ENCODE measurements around the gene EHBP1L1. TPM values are rescaled to one million over a fixed set of nuclear protein-coding genes. Genes with fewer than 3 reads are reported as not detected.
A peak's percentile ranks its signal among the peaks of the same experiment; 100 is the strongest.

The EHBP1L1 gene
- total and polyA plus RNA-seq, 2 of the 8 experiments (the other 6 are each of a cell fraction or from before 2014, with no cell fraction given) = 4.3 to 6.6 TPM

DNA sequence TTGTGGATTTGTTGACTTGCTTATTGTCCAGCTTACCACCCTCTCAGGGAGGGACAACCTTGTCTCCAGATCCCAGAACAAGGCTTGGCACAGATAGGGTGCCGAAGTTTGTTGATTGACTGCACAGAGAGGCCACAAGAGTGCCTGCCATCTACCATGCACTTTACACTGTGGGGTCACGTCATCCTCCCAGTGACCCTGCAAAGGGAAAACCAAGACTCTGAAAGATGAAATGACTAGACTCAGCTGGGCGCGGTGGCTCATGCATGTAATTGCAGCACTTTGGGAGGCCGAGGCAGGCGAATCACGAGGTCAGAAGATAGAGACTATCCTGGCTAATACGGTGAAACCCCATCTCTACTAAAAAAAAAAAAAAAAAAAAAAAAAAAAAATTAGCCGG is 13.1 kb upstream of the EHBP1L1 start:
- Histone ChIP-seq H3K14ac (ENCODE audit: insufficient read length) (no peak overlapping the region), H3K79me2 (ENCODE audit: control insufficient read depth in 1 of 2, insufficient read depth in 2 of 2, low read length in 2 of 2) (no peaks in the 10 kb centered on the region), H2BK15ac (ENCODE audit: low read length) (no peak overlapping the region), H3K4ac (replicated peaks; ENCODE audit: insufficient read length, low read depth, low read length) (no peak overlapping the region), H3K4me1 (replicated peaks in 1 of 4; ENCODE audit: control insufficient read depth in 3 of 4, insufficient read depth in 4 of 4, low read length in 3 of 4) (peaks cover 0 to 23% (median 21%) of the 10 kb centered on the region in 4 experiments; a peak in 6 of 7 replicates), H2AFZ (ENCODE audit: low read length) (no peak overlapping the region), H3K23ac (ENCODE audit: insufficient read length) (no peak overlapping the region), H3K9ac (replicated peaks in 1 of 4; ENCODE audit: extremely low read depth in 1 of 4, low read depth in 3 of 4, low read length in 3 of 4) (no peak overlapping the region), H3K56ac (replicated peaks; ENCODE audit: insufficient read length, low read depth, low read length) (no peak overlapping the region), H2AK5ac (ENCODE audit: low read depth, low read length) (peak overlapping the region; percentile 25; the same call in 1 of the 2 replicates), H3K4me3 (ENCODE audit: extremely low read depth in 1 of 4, insufficient read depth in 2 of 4, low read depth in 3 of 4, low read length in 4 of 4) (no peak overlapping the region), H3K9me3 (ENCODE audit: insufficient read depth in 2 of 2, low read depth in 1 of 2, low read length in 1 of 2) (no peaks in the 10 kb centered on the region), H2BK5ac (ENCODE audit: low read depth, low read length) (no peak overlapping the region), H2BK120ac (replicated peaks; ENCODE audit: low read depth, low read length) (no peak overlapping the region), H4K91ac (replicated peaks; ENCODE audit: insufficient read length, low read length) (no peak overlapping the region), H2BK20ac (ENCODE audit: low read length) (no peak overlapping the region), H3K4me2 (ENCODE audit: insufficient read depth in 1 of 2, low read depth in 2 of 2, low read length in 2 of 2) (no peak overlapping the region), H4K5ac (ENCODE audit: insufficient read length, low read depth, low read length) (no peak overlapping the region), H3K23me2 (ENCODE audit: low read depth, low read length) (peaks cover 4% of the 10 kb centered on the region; the same call in 1 of the 2 replicates), H3K18ac (ENCODE audit: extremely low read depth, low read length) (no peak overlapping the region), H3K36me3 (ENCODE audit: control insufficient read depth in 2 of 4, insufficient read depth in 4 of 4, low read length in 3 of 4) (no peaks in the 10 kb centered on the region), H3K79me1 (ENCODE audit: low read depth, low read length) (no peaks in the 10 kb centered on the region; the same call in 1 of the 2 replicates), H3K27ac (ENCODE audit: low read depth, low read length) (no peak overlapping the region), H3K27me3 (replicated peaks in 1 of 4; ENCODE audit: control insufficient read depth in 3 of 4, extremely low read depth in 1 of 4, insufficient read depth in 3 of 4, low read length in 3 of 4) (peaks cover 0 to 11% (median 7%) of the 10 kb centered on the region in 4 experiments; a peak in 5 of 7 replicates), H4K20me1 (replicated peaks in 1 of 2; ENCODE audit: control insufficient read depth in 1 of 2, insufficient read depth in 2 of 2, low read length in 2 of 2) (no peaks in the 10 kb centered on the region), H4K8ac (ENCODE audit: extremely low read depth, insufficient read depth, low read length) (no peak overlapping the region), H2BK12ac (ENCODE audit: low read depth, low read length) (no peak overlapping the region)
- DNase-seq (ENCODE audit: low read depth in 1 of 2, low spot score in 2 of 2) (no peak), FAIRE-seq (no peak)
- TF ChIP-seq, protein P1, sequence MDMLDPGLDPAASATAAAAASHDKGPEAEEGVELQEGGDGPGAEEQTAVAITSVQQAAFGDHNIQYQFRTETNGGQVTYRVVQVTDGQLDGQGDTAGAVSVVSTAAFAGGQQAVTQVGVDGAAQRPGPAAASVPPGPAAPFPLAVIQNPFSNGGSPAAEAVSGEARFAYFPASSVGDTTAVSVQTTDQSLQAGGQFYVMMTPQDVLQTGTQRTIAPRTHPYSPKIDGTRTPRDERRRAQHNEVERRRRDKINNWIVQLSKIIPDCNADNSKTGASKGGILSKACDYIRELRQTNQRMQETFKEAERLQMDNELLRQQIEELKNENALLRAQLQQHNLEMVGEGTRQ (IDR thresholded peaks at IDR 0.05; ENCODE audit: low read length) = no peak
- TF ChIP-seq CBX8 (IDR thresholded peaks at IDR 0.05; ENCODE audit: borderline replicate concordance, low read depth, low read length) (no peak), JUND (IDR thresholded peaks at IDR 0.05; ENCODE audit: low read length) (no peak), GABPA (IDR thresholded peaks at IDR 0.05; ENCODE audit: borderline replicate concordance, insufficient read depth, low read length) (no peak), NRF1 (IDR thresholded peaks at IDR 0.05; ENCODE audit: low read depth, low read length) (no peak)
- TF ChIP-seq, protein P2, sequence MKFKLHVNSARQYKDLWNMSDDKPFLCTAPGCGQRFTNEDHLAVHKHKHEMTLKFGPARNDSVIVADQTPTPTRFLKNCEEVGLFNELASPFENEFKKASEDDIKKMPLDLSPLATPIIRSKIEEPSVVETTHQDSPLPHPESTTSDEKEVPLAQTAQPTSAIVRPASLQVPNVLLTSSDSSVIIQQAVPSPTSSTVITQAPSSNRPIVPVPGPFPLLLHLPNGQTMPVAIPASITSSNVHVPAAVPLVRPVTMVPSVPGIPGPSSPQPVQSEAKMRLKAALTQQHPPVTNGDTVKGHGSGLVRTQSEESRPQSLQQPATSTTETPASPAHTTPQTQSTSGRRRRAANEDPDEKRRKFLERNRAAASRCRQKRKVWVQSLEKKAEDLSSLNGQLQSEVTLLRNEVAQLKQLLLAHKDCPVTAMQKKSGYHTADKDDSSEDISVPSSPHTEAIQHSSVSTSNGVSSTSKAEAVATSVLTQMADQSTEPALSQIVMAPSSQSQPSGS (IDR thresholded peaks at IDR 0.05; ENCODE audit: low read length) = no peak
- WGBS, 2 experiments (ENCODE audit: extremely low coverage in 1 of 2, insufficient coverage in 1 of 2, insufficient read length in 1 of 2, insufficient replicate concordance in 2 of 2, low coverage in 1 of 2, low lambda C conversion rate in 2 of 2, missing lambda C conversion rate in 1 of 2) = 87% methylated on average over 7 of the region's 9 CpGs; no CpG with 5 or more reads in 1 of the 2 experiments
- ChIA-PET POLR2A (ENCODE audit: partially characterized antibody) (interaction anchor here (1.0 to 4.2 kb wide), 4 partner anchors 14 to 63 kb away, joined by 3 to 29 read pairs (median 4); partner anchors contain the start of gene SCYL1), CTCF (ENCODE audit: partially characterized antibody) (interaction anchor here (1.1 to 16.3 kb wide), 7 partner anchors 9 to 52 kb away, joined by 3 to 284 read pairs (median 19); partner anchors contain the start of genes FAM89B and ZNRD2)
